Brain microvascular endothelial cell (primary cell): ENCODE data around the gene UGT1A9.
A peak's percentile ranks its signal among the peaks of the same experiment; 100 is the strongest.

ENCODE experiments used
- DNase-seq: peaks from one replicate; pipeline ENCODE4 v3.0.0-alpha.2; 2020
- H3K27ac ChIP-seq: fragments of 250-450 bp; sonication (Bioruptor Pico); 2 replicates; pipeline ENCODE4 v1.5.1; 2020; ENCODE audit warnings: mild to moderate bottlenecking, moderate library complexity
- H3K27me3 ChIP-seq: fragments of 250-450 bp; sonication (Bioruptor Pico); replicated peaks from 2 replicates; pipeline ENCODE4 v1.5.1; 2020; ENCODE audit warnings: mild to moderate bottlenecking
- H3K36me3 ChIP-seq: fragments of 250-450 bp; sonication (Bioruptor Pico); replicated peaks from 2 replicates; pipeline ENCODE4 v1.5.1; 2020; ENCODE audit warnings: mild to moderate bottlenecking
- H3K4me3 ChIP-seq: 2 replicates; pipeline ENCODE4 v1.5.1; 2011; ENCODE audit warnings: low read depth, mild to moderate bottlenecking, control low read depth, low read length, moderate library complexity
- CTCF ChIP-seq: IDR thresholded peaks from 2 replicates; pipeline ENCODE4 v1.5.1; 2011; ENCODE audit warnings: low read depth, mild to moderate bottlenecking, moderate library complexity, low read length, control low read depth, inconsistent platforms; ENCODE audit errors: missing control alignments
- in situ Hi-C: cut with HindIII; loops from 2 replicates; pipeline ENCODE4 v1.10.0; 2017; ENCODE audit warnings: low sequenced_read_pairs, low pct_ligation_motif_present

The UGT1A9 gene

GRCh38 chr2:233663911-233664310, 7.8 kb upstream of the UGT1A9 start:
- in situ Hi-C loops = no loop called here
- no peaks in the 10 kb centered on the region for H3K36me3 ChIP-seq
- H3K27ac ChIP-seq = no peak overlapping the region
- H3K4me3 ChIP-seq = no peak overlapping the region
- DNase-seq = peak; percentile 15
- no peak for TF ChIP-seq CTCF
- no peaks in the 10 kb centered on the region for H3K27me3 ChIP-seq

- no peak for TF ChIP-seq CTCF
- Histone ChIP-seq H3K36me3 (no peaks in the 10 kb centered on the region), H3K4me3 (no peak overlapping the region), H3K27me3 (no peaks in the 10 kb centered on the region), H3K27ac (no peak overlapping the region)
- in situ Hi-C loops = no loop called here
- no peak for DNase-seq
Observed at GRCh38 chr2:233668605-233669260, 3.0 kb upstream of the UGT1A9 start.

- TF ChIP-seq CTCF = no peak
- DNase-seq = no peak
- in situ Hi-C loops = no loop called here
- no peaks in the 10 kb centered on the region for H3K27me3 ChIP-seq
- H3K27ac ChIP-seq = no peak overlapping the region
- no peak overlapping the region for H3K4me3 ChIP-seq
- no peaks in the 10 kb centered on the region for H3K36me3 ChIP-seq
Observed at GRCh38 chr2:233672886-233673285, 1.2 kb downstream of the UGT1A9 start.

- in situ Hi-C loops = no loop called here
- TF ChIP-seq CTCF = no peak
- Histone ChIP-seq H3K27me3 (no peaks in the 10 kb centered on the region), H3K27ac (no peak overlapping the region), H3K4me3 (no peak overlapping the region), H3K36me3 (no peaks in the 10 kb centered on the region)
- no peak for DNase-seq
Observed at GRCh38 chr2:233673896-233674295, 2.2 kb downstream of the UGT1A9 start.

GRCh38 chr2:233674314-233674713, 2.6 kb downstream of the UGT1A9 start:
- no peaks in the 10 kb centered on the region for H3K36me3 ChIP-seq
- no peak overlapping the region for H3K27ac ChIP-seq
- no peak for DNase-seq
- H3K27me3 ChIP-seq = no peaks in the 10 kb centered on the region
- H3K4me3 ChIP-seq = no peak overlapping the region
- no peak for TF ChIP-seq CTCF
- in situ Hi-C loops = no loop called here

GRCh38 chr2:233674995-233675394, 3.3 kb downstream of the UGT1A9 start:
- DNase-seq = no peak
- TF ChIP-seq CTCF = peak; percentile 3
- H3K36me3 ChIP-seq = no peaks in the 10 kb centered on the region
- in situ Hi-C loops = no loop called here
- H3K27me3 ChIP-seq = no peaks in the 10 kb centered on the region
- no peak overlapping the region for H3K4me3 ChIP-seq
- no peak overlapping the region for H3K27ac ChIP-seq
